OCI-LY7 (cell line): ENCODE results near the gene CRTC1.

Experiments
- EZH2phosphoT487 ChIP-seq: fragments of 200-600 bp; sonication (generic); IDR thresholded peaks from 2 replicates; pipeline ENCODE4 v1.6.1; 2018; ENCODE audit warnings: low read depth, borderline replicate concordance, mild to moderate bottlenecking, mixed run types, antibody characterized with exemption, low read length, moderate library complexity, mixed read lengths
- TF ChIP-seq, protein P1 (sequence below): fragments of 200-600 bp; sonication (generic); conservative IDR thresholded peaks from 2 replicates; pipeline ENCODE4 v1.5.1; 2014; ENCODE audit warnings: mild to moderate bottlenecking, antibody characterized with exemption, low read length, moderate library complexity, mixed read lengths

DNA sequence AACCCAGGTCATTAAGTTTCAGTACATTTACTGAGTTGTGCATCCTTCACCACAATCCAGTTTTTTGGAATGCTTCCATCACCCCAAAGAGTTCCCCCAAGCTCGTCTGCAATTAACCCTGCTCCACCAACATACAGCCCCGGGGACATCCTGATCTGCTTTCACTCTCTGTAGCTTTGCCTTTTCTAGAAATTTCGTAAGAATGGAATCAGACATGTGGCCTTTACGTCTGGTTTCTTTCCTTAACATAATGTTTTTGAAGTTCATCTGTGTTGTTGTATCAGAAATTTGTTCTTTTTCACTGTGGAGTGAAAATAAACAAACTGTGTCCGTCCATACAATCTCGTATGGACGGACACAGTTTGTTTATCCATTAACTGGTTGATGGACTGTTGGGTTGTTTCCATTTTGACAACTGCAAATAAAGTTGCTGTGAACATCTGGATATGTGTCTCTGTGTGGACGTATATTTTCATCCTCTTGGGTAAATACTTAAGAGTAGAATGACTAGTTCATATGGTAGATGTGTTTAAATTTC lies 43.7 kb upstream of the CRTC1 start:
- TF ChIP-seq, protein P1, sequence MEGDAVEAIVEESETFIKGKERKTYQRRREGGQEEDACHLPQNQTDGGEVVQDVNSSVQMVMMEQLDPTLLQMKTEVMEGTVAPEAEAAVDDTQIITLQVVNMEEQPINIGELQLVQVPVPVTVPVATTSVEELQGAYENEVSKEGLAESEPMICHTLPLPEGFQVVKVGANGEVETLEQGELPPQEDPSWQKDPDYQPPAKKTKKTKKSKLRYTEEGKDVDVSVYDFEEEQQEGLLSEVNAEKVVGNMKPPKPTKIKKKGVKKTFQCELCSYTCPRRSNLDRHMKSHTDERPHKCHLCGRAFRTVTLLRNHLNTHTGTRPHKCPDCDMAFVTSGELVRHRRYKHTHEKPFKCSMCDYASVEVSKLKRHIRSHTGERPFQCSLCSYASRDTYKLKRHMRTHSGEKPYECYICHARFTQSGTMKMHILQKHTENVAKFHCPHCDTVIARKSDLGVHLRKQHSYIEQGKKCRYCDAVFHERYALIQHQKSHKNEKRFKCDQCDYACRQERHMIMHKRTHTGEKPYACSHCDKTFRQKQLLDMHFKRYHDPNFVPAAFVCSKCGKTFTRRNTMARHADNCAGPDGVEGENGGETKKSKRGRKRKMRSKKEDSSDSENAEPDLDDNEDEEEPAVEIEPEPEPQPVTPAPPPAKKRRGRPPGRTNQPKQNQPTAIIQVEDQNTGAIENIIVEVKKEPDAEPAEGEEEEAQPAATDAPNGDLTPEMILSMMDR = no peak
- TF ChIP-seq EZH2phosphoT487 = no peak
